Measurements from ENCODE around the gene CD3E. TPM values are rescaled to one million over a fixed set of nuclear protein-coding genes. Genes with fewer than 3 reads are reported as not detected.
A peak's percentile ranks its signal among the peaks of the same experiment; 100 is the strongest.

Gene CD3E
- total and polyA plus RNA-seq, 9 of the 15 experiments (the other 6 are each of a cell fraction or from before 2014, with no cell fraction given) = 0.07 to 0.62 (median 0.19) TPM; not detected in 5

DNA sequence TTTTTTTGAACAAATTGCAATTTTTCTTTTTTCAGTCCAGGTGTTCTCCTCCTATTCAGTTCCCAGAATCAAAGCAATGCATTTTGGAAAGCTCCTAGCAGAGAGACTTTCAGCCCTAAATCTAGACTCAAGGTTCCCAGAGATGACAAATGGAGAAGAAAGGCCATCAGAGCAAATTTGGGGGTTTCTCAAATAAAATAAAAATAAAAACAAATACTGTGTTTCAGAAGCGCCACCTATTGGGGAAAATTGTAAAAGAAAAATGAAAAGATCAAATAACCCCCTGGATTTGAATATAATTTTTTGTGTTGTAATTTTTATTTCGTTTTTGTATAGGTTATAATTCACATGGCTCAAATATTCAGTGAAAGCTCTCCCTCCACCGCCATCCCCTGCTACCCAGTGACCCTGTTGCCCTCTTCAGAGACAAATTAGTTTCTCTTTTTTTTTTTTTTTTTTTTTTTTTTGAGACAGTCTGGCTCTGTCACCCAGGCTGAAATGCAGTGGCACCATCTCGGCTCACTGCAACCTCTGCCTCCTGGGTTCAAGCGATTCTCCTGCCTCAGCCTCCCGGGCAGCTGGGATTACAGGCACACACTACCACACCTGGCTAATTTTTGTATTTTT lies 48.7 kb downstream of the CD3E start (continued):
- TF ChIP-seq, protein P1, sequence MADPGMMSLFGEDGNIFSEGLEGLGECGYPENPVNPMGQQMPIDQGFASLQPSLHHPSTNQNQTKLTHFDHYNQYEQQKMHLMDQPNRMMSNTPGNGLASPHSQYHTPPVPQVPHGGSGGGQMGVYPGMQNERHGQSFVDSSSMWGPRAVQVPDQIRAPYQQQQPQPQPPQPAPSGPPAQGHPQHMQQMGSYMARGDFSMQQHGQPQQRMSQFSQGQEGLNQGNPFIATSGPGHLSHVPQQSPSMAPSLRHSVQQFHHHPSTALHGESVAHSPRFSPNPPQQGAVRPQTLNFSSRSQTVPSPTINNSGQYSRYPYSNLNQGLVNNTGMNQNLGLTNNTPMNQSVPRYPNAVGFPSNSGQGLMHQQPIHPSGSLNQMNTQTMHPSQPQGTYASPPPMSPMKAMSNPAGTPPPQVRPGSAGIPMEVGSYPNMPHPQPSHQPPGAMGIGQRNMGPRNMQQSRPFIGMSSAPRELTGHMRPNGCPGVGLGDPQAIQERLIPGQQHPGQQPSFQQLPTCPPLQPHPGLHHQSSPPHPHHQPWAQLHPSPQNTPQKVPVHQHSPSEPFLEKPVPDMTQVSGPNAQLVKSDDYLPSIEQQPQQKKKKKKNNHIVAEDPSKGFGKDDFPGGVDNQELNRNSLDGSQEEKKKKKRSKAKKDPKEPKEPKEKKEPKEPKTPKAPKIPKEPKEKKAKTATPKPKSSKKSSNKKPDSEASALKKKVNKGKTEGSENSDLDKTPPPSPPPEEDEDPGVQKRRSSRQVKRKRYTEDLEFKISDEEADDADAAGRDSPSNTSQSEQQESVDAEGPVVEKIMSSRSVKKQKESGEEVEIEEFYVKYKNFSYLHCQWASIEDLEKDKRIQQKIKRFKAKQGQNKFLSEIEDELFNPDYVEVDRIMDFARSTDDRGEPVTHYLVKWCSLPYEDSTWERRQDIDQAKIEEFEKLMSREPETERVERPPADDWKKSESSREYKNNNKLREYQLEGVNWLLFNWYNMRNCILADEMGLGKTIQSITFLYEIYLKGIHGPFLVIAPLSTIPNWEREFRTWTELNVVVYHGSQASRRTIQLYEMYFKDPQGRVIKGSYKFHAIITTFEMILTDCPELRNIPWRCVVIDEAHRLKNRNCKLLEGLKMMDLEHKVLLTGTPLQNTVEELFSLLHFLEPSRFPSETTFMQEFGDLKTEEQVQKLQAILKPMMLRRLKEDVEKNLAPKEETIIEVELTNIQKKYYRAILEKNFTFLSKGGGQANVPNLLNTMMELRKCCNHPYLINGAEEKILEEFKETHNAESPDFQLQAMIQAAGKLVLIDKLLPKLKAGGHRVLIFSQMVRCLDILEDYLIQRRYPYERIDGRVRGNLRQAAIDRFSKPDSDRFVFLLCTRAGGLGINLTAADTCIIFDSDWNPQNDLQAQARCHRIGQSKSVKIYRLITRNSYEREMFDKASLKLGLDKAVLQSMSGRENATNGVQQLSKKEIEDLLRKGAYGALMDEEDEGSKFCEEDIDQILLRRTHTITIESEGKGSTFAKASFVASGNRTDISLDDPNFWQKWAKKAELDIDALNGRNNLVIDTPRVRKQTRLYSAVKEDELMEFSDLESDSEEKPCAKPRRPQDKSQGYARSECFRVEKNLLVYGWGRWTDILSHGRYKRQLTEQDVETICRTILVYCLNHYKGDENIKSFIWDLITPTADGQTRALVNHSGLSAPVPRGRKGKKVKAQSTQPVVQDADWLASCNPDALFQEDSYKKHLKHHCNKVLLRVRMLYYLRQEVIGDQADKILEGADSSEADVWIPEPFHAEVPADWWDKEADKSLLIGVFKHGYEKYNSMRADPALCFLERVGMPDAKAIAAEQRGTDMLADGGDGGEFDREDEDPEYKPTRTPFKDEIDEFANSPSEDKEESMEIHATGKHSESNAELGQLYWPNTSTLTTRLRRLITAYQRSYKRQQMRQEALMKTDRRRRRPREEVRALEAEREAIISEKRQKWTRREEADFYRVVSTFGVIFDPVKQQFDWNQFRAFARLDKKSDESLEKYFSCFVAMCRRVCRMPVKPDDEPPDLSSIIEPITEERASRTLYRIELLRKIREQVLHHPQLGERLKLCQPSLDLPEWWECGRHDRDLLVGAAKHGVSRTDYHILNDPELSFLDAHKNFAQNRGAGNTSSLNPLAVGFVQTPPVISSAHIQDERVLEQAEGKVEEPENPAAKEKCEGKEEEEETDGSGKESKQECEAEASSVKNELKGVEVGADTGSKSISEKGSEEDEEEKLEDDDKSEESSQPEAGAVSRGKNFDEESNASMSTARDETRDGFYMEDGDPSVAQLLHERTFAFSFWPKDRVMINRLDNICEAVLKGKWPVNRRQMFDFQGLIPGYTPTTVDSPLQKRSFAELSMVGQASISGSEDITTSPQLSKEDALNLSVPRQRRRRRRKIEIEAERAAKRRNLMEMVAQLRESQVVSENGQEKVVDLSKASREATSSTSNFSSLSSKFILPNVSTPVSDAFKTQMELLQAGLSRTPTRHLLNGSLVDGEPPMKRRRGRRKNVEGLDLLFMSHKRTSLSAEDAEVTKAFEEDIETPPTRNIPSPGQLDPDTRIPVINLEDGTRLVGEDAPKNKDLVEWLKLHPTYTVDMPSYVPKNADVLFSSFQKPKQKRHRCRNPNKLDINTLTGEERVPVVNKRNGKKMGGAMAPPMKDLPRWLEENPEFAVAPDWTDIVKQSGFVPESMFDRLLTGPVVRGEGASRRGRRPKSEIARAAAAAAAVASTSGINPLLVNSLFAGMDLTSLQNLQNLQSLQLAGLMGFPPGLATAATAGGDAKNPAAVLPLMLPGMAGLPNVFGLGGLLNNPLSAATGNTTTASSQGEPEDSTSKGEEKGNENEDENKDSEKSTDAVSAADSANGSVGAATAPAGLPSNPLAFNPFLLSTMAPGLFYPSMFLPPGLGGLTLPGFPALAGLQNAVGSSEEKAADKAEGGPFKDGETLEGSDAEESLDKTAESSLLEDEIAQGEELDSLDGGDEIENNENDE (IDR thresholded peaks at IDR 0.05; ENCODE audit: low read depth, low read length) = no peak
- TF ChIP-seq, protein P2, sequence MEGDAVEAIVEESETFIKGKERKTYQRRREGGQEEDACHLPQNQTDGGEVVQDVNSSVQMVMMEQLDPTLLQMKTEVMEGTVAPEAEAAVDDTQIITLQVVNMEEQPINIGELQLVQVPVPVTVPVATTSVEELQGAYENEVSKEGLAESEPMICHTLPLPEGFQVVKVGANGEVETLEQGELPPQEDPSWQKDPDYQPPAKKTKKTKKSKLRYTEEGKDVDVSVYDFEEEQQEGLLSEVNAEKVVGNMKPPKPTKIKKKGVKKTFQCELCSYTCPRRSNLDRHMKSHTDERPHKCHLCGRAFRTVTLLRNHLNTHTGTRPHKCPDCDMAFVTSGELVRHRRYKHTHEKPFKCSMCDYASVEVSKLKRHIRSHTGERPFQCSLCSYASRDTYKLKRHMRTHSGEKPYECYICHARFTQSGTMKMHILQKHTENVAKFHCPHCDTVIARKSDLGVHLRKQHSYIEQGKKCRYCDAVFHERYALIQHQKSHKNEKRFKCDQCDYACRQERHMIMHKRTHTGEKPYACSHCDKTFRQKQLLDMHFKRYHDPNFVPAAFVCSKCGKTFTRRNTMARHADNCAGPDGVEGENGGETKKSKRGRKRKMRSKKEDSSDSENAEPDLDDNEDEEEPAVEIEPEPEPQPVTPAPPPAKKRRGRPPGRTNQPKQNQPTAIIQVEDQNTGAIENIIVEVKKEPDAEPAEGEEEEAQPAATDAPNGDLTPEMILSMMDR (IDR thresholded peaks at IDR 0.05 in 2 of 3, conservative IDR thresholded peaks at IDR 0.05 in 1 of 3; ENCODE audit: insufficient read depth in 2 of 3, low read depth in 1 of 3, low read length in 3 of 3) = peak; percentile 40 to 75 (median 46); a peak in 4 of 6 replicates
- TF ChIP-seq RAD21 (CRISPR knock-in tag; conservative IDR thresholded peaks at IDR 0.05 in 1 of 2, IDR thresholded peaks at IDR 0.05 in 1 of 2) = peak; percentile 75 to 76

All from K562 (cell line).